Stimulated activated CD4-positive, alpha-beta T cell treated with anti-CD3 and anti-CD28 coated beads, Interleukin-1b, Interleukin-23, amount 100 ng/mL, for 24 hours (primary cell): ENCODE data around the gene HSF4.

Source experiments
- DNase-seq, 4 experiments: peaks; one replicate each; pipeline ENCODE4 v3.0.0-alpha.2; 2020; ENCODE audit warnings: low read depth in 4 of 4, low spot score in 1 of 4

The HSF4 gene

GRCh38 chr16:67183627-67184452 is 19.3 kb downstream of the HSF4 start, which contains the start of gene MATCAP1:
MATCAP1 (minus strand) TSS chr16:67183963; CDS start chr16:67180610, 3,353 bp downstream.
- peak; percentile 72 to 91 (median 84) for DNase-seq

- DNase-seq, result no peak
Measured at GRCh38 chr16:67184453-67184994, 20.0 kb downstream of the HSF4 start.

GRCh38 chr16:67184995-67185650 is 20.6 kb downstream of the HSF4 start:
- DNase-seq, result peak; percentile 70 to 74 (median 74)

- DNase-seq, result no peak
Measured at GRCh38 chr16:67185651-67186134, 21.1 kb downstream of the HSF4 start.

- DNase-seq, result no peak
Measured at GRCh38 chr16:67186550-67186950, 22.0 kb downstream of the HSF4 start.

GRCh38 chr16:67187175-67187890 is 22.8 kb downstream of the HSF4 start:
- DNase-seq, result no peak

- no peak for DNase-seq
Measured at GRCh38 chr16:67188323-67188722, 23.8 kb downstream of the HSF4 start.

GRCh38 chr16:67188798-67189197 is 24.3 kb downstream of the HSF4 start:
- DNase-seq, result no peak

GRCh38 chr16:67190041-67190440 is 25.5 kb downstream of the HSF4 start, which contains the start of gene EXOC3L1:
EXOC3L1 (minus strand) TSS chr16:67190136; CDS start chr16:67189676, 460 bp downstream.
- no peak for DNase-seq

- no peak for DNase-seq
Measured at GRCh38 chr16:67190448-67191399, 26.2 kb downstream of the HSF4 start.

GRCh38 chr16:67191411-67191994 is 27.0 kb downstream of the HSF4 start:
- no peak for DNase-seq

- peak; percentile 63 to 86 (median 74) for DNase-seq
Measured at GRCh38 chr16:67191995-67192681, 27.6 kb downstream of the HSF4 start, which contains the start of gene E2F4. E2F4 (plus strand) TSS chr16:67192155; CDS start chr16:67192228, 73 bp downstream.

GRCh38 chr16:67192781-67193361 is 28.3 kb downstream of the HSF4 start:
- no peak for DNase-seq

- DNase-seq, result no peak
Measured at GRCh38 chr16:67193536-67193935, 29.0 kb downstream of the HSF4 start.

GRCh38 chr16:67194260-67194659 is 29.7 kb downstream of the HSF4 start:
- DNase-seq, result no peak

- DNase-seq, result no peak
Measured at GRCh38 chr16:67195676-67196075, 31.1 kb downstream of the HSF4 start.

GRCh38 chr16:67196881-67197280 is 32.3 kb downstream of the HSF4 start:
- no peak for DNase-seq

GRCh38 chr16:67197704-67198103 is 33.2 kb downstream of the HSF4 start:
- DNase-seq, result no peak
